B cell (primary cell): Measurements from ENCODE around the gene ABCA1. TPM values are rescaled to one million over a fixed set of nuclear protein-coding genes. Genes with fewer than 3 reads are reported as not detected.

Experiments used
- ATAC-seq: fragments of 200-7000 bp; cut with Tn5 transposase; one replicate; pipeline ENCODE4 v1.10.0; 2021; ENCODE audit warnings: low read depth, mild to moderate bottlenecking, moderate number of reproducible peaks, moderate library complexity
- CTCF ChIA-PET: fragments of 350-600 bp; sonication (Branson Sonifier 250); formaldehyde crosslinking; loops from one replicate; lab custom pipeline; 2021; ENCODE audit warnings: antibody characterized with exemption, inconsistent platforms; lab: Charles Lee
- POLR2A ChIA-PET: fragments of 350-600 bp; sonication (Branson Sonifier 250); formaldehyde crosslinking; loops from one replicate; lab custom pipeline; 2021; ENCODE audit warnings: antibody characterized with exemption; lab: Charles Lee
- DNase-seq: peaks from one replicate; pipeline ENCODE4 v3.0.0; 2013
- H2AFZ ChIP-seq: 2 replicates; pipeline ENCODE4 v1.6.1; 2012; ENCODE audit warnings: mild to moderate bottlenecking, low read depth, low read length; ENCODE audit not compliant: insufficient read depth, poor library complexity, severe bottlenecking
- H3K27ac ChIP-seq, 2 donors: 1 replicate in 1 of 2; 2 replicates in 1 of 2; pipeline ENCODE4 v1.5.1; 2012 to 2013; ENCODE audit warnings: low read length in 2 of 2, mild to moderate bottlenecking in 2 of 2, moderate library complexity in 1 of 2
- H3K27me3 ChIP-seq, 4 experiments: fragments of 200-600 bp in 1 of 4; sonication (generic) in 1 of 4; replicated peaks in 1 of 4; 1 replicate in 2 of 4; 2 replicates in 2 of 4; pipeline versions ENCODE4 v1.6.1 to v1.7.0; 2013 to 2016; ENCODE audit warnings: low read length in 3 of 4, mild to moderate bottlenecking in 2 of 4, mixed read lengths in 1 of 4, moderate library complexity in 1 of 4; ENCODE audit not compliant: insufficient read depth in 4 of 4, control insufficient read depth in 3 of 4; ENCODE audit errors: control extremely low read depth in 1 of 4
- H3K36me3 ChIP-seq, 2 experiments: replicated peaks in 1 of 2; 1 replicate in 1 of 2; 2 replicates in 1 of 2; pipeline versions ENCODE4 v1.6.1 to v1.7.1; 2013; ENCODE audit warnings: low read length in 1 of 2; ENCODE audit not compliant: insufficient read depth in 2 of 2, control insufficient read depth in 1 of 2; ENCODE audit errors: control extremely low read depth in 1 of 2, extremely low read depth in 1 of 2
- H3K4me1 ChIP-seq, 2 donors: fragments of 200-600 bp in 1 of 2; sonication (generic) in 1 of 2; 1 replicate in 1 of 2; 2 replicates in 1 of 2; pipeline versions ENCODE4 v1.5.1 to v1.6.1; 2013 to 2017; ENCODE audit warnings: low read length in 2 of 2; ENCODE audit not compliant: control insufficient read depth in 2 of 2, insufficient read depth in 2 of 2
- H3K4me2 ChIP-seq: replicated peaks from 2 replicates; pipeline ENCODE3; 2012; ENCODE audit warnings: mild to moderate bottlenecking, low read depth, low read length; ENCODE audit not compliant: poor library complexity, severe bottlenecking
- H3K4me3 ChIP-seq, 5 experiments: fragments of 200-600 bp in 1 of 5; sonication (generic) in 1 of 5; 1 replicate in 3 of 5; 2 replicates in 2 of 5; pipeline versions ENCODE4 v1.5.1 to v1.7.0; 2011 to 2016; ENCODE audit warnings: low read length in 4 of 5, mild to moderate bottlenecking in 4 of 5, low read depth in 2 of 5, control low read depth in 1 of 5, moderate library complexity in 1 of 5; ENCODE audit not compliant: insufficient read depth in 1 of 5; ENCODE audit errors: control extremely low read depth in 1 of 5, extremely low read depth in 1 of 5
- H3K79me2 ChIP-seq: fragments of 200-600 bp; sonication (generic); one replicate; pipeline ENCODE4 v1.6.0; 2016; ENCODE audit warnings: low read length; ENCODE audit not compliant: control insufficient read depth, insufficient read depth
- H3K9ac ChIP-seq: fragments of 200-600 bp; sonication (generic); 2 replicates; pipeline ENCODE4 v1.6.1; 2017; ENCODE audit warnings: mild to moderate bottlenecking, low read length, moderate library complexity
- H3K9me3 ChIP-seq, 3 donors: one replicate each; pipeline versions ENCODE4 v1.6.1 to v1.7.1; 2013; ENCODE audit warnings: low read length in 2 of 3; ENCODE audit not compliant: control insufficient read depth in 2 of 3, insufficient read depth in 1 of 3; ENCODE audit errors: control extremely low read depth in 1 of 3
- H4K20me1 ChIP-seq: 2 replicates; pipeline ENCODE4 v1.6.0; 2012; ENCODE audit warnings: mild to moderate bottlenecking, low read length; ENCODE audit not compliant: insufficient read depth, control insufficient read depth, poor library complexity, severe bottlenecking
- H3K27ac Mint-ChIP-seq: one replicate; pipeline ENCODE4 v1.8.0; 2021; ENCODE audit warnings: mixed read lengths
- H3K27me3 Mint-ChIP-seq: one replicate; pipeline ENCODE4 v1.8.0; 2021; ENCODE audit warnings: mixed read lengths
- H3K4me1 Mint-ChIP-seq: one replicate; pipeline ENCODE4 v1.8.0; 2021; ENCODE audit warnings: mixed read lengths
- H3K4me3 Mint-ChIP-seq: one replicate; pipeline ENCODE4 v1.8.0; 2021; ENCODE audit warnings: mixed read lengths
- H3K9me3 Mint-ChIP-seq: one replicate; pipeline ENCODE4 v1.8.0; 2022; ENCODE audit warnings: mixed read lengths; ENCODE audit not compliant: insufficient read depth
- EZH2 ChIP-seq: IDR thresholded peaks from 2 replicates; pipeline ENCODE4 v1.6.1; 2012; ENCODE audit warnings: borderline replicate concordance, low read depth, mild to moderate bottlenecking, moderate library complexity, low read length; ENCODE audit not compliant: insufficient read depth, poor library complexity, severe bottlenecking
- WGBS: methylation state at CpG from one replicate; pipeline ENCODE4 v1.1.5; 2013; ENCODE audit warnings: missing lambda C conversion rate; ENCODE audit not compliant: insufficient coverage; 5-methylcytosine and 5-hydroxymethylcytosine counted together
- intact Hi-C: fragments of 100-400 bp; cut with micrococcal nuclease; formaldehyde crosslinking; loops from one replicate; pipeline ENCODE4 v1.10.0; 2022
- polyA plus RNA-seq: library from polyadenylated mRNA; depleted of rRNA; stranded (reverse); fragments of >200 nt; gene quantifications from 2 replicates; pipeline ENCODE4 v1.2.3, GENCODE V29; 2012
- total RNA-seq, 2 donors: library from RNA; stranded (reverse); fragments of 120-200 nt in 1 of 2; gene quantifications; 1 replicate in 1 of 2; 2 replicates in 1 of 2; pipeline versions ENCODE4 v1.2.3 to v1.2.4, GENCODE V29; 2013 to 2022
- TF ChIP-seq, protein P1 (sequence below): fragments of 200-600 bp; IDR thresholded peaks from one replicate; pipeline ENCODE4 v1.8.0; 2022; ENCODE audit warnings: antibody characterized with exemption, mild to moderate bottlenecking

ABCA1 gene
- total and polyA plus RNA-seq, 2 donors (not counting 1 experiment from before 2014, with no cell fraction given), result 5.2 to 24.0 TPM

DNA sequence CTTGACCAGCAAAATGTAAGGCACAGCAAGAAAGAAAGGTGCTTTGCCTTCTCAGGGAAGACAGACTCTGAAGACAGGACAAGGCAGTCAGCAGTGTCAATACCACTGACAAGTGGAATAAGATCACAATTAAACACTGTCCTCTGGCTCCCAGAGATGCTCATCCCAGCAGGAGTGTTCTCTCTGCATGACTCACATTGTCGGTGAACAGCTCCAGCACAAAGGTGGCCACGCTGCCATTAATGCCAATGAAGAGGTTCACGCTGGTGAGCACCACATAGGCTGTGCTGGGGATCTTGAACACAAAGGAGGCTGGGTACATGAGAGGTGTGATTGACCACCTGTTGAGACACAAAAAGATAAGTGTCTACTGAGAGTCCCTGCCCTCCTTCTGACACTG lies 132.1 kb downstream of the ABCA1 start:
- H3K27me3 Mint-ChIP-seq, result no peaks in the 10 kb centered on the region
- no peak overlapping the region for H3K4me3 Mint-ChIP-seq
- Histone ChIP-seq H4K20me1 (no peaks in the 10 kb centered on the region), H3K27ac (no peak overlapping the region), H3K9ac (no peak overlapping the region), H2AFZ (no peak overlapping the region), H3K36me3 (peaks cover 6 to 92% of the 10 kb centered on the region in 2 experiments), H3K27me3 (no peaks in the 10 kb centered on the region), H3K79me2 (no peaks in the 10 kb centered on the region), H3K9me3 (no peaks in the 10 kb centered on the region), H3K4me3 (no peak overlapping the region), H3K4me2 (no peak overlapping the region), H3K4me1 (no peaks in the 10 kb centered on the region)
- H3K4me1 Mint-ChIP-seq, result no peaks in the 10 kb centered on the region
- H3K27ac Mint-ChIP-seq, result no peak overlapping the region
- WGBS, result 100% methylated on average over 3 of the region's 3 CpGs
- intact Hi-C loops, result no loop called here
- no peaks in the 10 kb centered on the region for H3K9me3 Mint-ChIP-seq
- CTCF ChIA-PET, result no interaction called here
- POLR2A ChIA-PET, result no interaction called here
- ATAC-seq (no peak), DNase-seq (no peak)
- TF ChIP-seq, protein P1, sequence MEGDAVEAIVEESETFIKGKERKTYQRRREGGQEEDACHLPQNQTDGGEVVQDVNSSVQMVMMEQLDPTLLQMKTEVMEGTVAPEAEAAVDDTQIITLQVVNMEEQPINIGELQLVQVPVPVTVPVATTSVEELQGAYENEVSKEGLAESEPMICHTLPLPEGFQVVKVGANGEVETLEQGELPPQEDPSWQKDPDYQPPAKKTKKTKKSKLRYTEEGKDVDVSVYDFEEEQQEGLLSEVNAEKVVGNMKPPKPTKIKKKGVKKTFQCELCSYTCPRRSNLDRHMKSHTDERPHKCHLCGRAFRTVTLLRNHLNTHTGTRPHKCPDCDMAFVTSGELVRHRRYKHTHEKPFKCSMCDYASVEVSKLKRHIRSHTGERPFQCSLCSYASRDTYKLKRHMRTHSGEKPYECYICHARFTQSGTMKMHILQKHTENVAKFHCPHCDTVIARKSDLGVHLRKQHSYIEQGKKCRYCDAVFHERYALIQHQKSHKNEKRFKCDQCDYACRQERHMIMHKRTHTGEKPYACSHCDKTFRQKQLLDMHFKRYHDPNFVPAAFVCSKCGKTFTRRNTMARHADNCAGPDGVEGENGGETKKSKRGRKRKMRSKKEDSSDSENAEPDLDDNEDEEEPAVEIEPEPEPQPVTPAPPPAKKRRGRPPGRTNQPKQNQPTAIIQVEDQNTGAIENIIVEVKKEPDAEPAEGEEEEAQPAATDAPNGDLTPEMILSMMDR, result no peak
- TF ChIP-seq EZH2, result no peak

GRCh38 chr9:104795082-104795481 lies 132.9 kb downstream of the ABCA1 start:
- H3K4me1 Mint-ChIP-seq, result no peaks in the 10 kb centered on the region
- no peaks in the 10 kb centered on the region for H4K20me1 ChIP-seq
- H3K9ac ChIP-seq, result no peak overlapping the region
- H3K27ac Mint-ChIP-seq, result no peak overlapping the region
- intact Hi-C loops, result no loop called here
- CTCF ChIA-PET, result no interaction called here
- H3K27ac ChIP-seq, result no peak overlapping the region
- H3K4me1 ChIP-seq, result no peaks in the 10 kb centered on the region
- H3K4me3 ChIP-seq, result no peak overlapping the region
- POLR2A ChIA-PET, result interaction anchor here (0.7 kb wide), 1 partner anchor 58 kb away, joined by 7 read pairs; no protein-coding TSS in a partner anchor
- no peaks in the 10 kb centered on the region for H3K9me3 ChIP-seq
- peaks cover 7 to 92% of the 10 kb centered on the region in 2 experiments for H3K36me3 ChIP-seq
- H3K27me3 Mint-ChIP-seq, result no peaks in the 10 kb centered on the region
- no peaks in the 10 kb centered on the region for H3K27me3 ChIP-seq
- no peak overlapping the region for H2AFZ ChIP-seq
- H3K4me3 Mint-ChIP-seq, result no peak overlapping the region
- DNase-seq (no peak), ATAC-seq (no peak)
- TF ChIP-seq, protein P1, result no peak
- no peak for TF ChIP-seq EZH2
- no peaks in the 10 kb centered on the region for H3K79me2 ChIP-seq
- no peaks in the 10 kb centered on the region for H3K9me3 Mint-ChIP-seq
- H3K4me2 ChIP-seq, result no peak overlapping the region
- WGBS, result 100% methylated on average over 1 of the region's 1 CpG
